Kidney tubule cell (primary cell): Measurements from ENCODE around the gene RGMB.

Experiments
- DNase-seq: peaks from one replicate; pipeline ENCODE4 v3.0.0-alpha.2; 2018; ENCODE audit warnings: low spot score

Gene RGMB

GRCh38 chr5:98768160-98768959, 5.1 kb upstream of the RGMB start:
- DNase-seq, result peak; percentile 62

GRCh38 chr5:98768960-98769209, 4.6 kb upstream of the RGMB start:
- no peak for DNase-seq

DNA sequence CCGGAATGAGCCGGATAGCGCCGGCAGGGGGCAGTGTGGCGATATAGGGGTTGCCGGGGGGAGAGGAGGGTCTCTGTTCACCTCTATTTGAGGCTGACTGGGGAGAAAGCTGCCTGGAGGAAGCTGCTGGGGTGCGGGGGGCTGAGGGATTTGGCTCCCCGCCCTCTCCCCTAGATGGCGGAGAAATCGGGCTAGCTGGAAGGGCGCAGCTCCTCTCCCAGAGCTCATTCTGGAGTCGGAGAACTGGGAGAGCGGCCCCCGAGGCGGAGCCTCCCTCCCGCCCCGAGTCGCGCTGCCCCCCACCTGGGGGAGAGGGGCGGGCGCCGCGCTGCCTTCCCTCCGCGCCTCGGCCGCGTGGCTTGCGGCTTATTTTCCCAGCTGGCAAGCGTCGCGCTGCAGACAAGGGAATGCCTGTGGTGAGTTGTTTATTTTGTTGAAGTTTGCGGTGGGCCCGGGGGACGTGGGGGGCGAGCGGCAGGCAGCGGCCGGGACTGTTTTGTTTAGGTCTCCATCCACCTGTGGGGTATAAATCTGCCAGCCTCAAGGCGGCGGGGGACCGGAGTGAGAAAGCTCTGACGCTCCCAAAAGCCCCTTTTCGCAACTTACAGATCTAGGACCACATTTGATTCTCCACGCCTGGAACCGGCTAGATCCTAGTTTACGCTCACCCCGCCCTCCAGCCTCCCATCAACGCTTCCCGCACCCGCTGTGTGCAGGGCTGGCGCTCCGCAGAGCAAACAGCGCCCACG, 4.1 kb upstream of the RGMB start:
- DNase-seq, result peak; percentile 50

- DNase-seq, result peak; percentile 60
Observed at GRCh38 chr5:98769959-98770208, 3.6 kb upstream of the RGMB start.

- peak; percentile 63 for DNase-seq
Observed at GRCh38 chr5:98770209-98770910, 3.1 kb upstream of the RGMB start.

DNA sequence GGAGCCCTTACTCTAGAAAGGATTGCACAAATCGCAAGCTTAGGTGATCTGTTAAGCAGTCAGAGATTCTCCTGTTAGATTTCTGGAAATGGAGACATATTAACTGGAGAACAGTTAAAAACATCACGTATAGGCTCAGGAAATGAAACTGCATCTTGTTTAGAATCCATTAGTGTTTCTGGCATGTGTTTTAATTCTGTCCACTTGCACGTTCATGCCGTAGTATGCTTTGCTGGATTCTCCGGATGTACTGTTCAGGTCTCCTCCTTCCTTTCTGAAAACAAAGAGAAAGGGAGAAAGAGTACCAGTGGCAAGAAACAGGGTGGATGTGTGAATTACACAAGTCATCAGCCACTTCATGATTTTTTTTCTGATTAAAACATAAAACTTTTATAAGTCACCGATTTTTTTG, 2.5 kb upstream of the RGMB start:
- peak; percentile 48 for DNase-seq

DNA sequence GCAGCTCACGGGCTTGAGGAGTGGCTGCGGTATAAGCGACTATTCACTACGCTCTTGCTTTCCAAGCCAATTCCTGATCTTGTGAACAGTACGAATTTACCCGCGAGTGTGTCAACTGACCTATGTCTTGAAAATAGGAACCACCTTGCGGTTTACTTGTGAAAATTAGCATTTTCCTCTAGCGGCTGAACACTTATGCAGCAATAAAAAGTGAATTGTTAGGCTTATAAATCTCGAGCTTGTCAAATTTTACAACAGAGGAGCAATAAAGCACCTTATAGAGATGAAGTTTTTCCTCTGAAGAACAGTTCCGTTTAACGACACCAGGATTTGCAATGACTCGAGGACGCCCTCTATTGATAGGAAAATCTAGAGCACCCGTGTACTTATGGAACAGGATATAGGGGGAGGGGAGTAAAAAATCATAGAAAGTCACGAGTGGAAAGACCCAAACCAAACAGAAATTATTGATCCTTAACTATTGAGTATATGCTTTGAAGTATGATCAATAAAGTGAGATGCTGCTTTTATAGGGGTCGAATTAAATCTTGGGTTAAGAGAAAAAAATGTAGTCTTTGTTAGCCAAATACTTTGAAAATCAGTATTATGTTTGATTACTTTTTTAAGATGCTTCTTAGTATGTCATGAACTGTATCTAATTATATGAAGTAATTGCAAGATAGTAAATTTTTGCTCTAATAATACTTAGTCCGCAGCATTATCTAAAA, 1.9 kb upstream of the RGMB start:
- DNase-seq, result peak; percentile 89

GRCh38 chr5:98772415-98773213, 849 bp upstream of the RGMB start:
- peak; percentile 93 for DNase-seq

- no peak for DNase-seq
Observed at GRCh38 chr5:98773214-98773463, 324 bp upstream of the RGMB start.

DNA sequence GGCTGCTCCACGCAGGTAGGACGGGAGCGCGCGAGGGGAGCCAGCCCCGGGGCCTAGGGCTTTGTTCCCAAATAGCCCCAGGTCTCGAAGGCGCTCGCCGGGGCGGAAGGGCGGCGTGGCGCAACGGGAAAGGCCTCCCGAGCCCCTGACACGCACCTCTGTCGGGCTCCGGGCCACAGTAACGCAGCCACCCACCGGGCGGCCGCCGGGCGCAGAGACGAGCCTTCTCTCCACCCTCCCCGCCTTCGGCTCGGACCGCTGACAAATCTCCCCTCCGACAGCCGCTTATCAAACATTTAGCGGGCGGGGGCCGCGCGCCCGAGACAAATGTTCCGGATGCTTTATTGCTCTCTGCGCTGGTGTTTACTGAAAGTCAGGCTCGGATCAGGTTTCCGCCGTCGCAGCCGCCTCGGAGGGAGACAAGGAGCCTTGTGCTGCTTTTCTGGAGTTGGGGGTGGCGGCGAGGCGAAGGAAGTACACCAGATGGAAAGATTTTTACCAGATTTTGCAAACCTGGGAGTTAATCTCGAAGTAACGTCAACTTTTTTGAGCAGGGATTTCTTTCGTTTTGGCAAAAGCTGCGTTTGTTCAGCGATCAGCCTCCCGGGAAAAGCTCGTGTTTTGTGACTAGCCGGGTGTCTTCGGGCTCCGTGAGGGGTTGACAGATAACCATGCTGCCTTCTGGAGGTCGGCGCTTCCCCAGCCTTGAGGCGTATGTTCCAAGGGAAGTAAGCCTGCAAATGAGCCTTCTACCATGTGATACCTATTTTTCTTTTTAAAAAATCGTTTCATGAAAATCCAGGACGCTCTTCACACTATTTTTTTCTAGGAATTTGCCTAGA, 950 bp downstream of the RGMB start:
- DNase-seq, result peak; percentile 58

DNA sequence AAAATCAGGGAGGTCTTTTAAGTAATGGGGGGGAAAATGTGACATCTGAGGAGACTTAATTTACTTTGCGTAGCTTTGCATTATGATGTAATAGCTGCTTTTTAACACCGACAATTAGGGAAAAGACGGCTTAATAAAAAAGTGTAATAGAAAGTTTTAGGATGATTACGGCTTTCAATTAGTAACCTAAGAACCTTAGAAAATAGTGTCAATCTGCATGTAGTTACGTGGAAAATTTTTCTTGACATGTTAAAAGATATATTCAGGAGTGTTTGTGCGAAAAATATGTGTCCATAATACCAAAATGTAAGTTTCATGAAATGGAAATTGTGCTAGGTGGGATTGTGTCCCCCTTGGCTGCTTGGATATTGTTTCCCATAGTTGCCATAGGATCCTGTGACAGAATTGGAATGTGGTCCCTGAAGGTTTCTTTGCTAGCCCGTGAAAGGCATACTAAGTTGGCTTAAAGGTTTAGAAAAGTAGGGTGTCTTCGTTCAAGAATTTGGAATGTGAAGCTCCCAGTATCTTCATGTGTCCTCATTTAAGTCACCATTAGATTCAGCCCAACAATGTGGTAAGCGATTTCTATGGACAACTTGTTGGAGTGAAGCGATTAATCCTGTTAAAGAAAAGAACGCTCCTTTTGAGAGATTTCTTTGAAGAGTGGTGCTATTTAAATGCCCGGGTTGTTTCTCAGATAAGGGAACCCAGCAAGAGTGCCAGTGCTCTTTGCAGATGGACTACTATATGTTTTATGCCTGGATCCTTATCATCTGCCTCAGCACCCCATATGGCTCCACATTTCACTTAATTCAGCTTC, 2.0 kb downstream of the RGMB start:
- no peak for DNase-seq

DNA sequence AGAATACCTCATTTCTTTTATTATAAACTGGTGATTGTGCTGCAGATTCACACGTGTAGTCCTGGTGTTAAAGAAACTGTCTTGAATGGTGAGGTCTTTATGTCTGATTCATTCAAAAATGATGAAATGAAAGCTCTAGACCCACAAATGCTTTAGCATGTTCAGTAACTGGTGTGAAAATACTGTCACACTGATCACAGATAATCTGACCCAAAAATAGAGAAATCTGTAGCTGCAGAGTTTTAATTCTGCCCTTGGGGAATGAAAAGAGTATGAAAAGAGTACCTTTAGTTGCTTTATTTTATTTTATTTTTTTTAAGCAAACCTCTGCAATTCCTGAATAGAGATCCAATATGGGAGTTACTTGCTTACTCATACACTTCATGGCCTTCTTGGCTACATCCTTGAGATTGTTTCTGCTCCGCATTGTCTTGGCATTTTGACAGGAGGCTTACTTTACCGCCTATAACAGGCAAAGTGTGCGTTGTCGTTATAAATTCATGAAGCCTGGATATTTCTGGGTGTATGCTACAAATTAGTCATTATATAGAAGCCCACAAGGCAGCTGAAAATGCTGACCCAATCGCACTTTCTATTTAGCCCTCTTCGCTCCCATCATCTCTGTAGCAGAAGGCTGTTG, 2.7 kb downstream of the RGMB start:
- DNase-seq, result peak; percentile 38

- DNase-seq, result no peak
Observed at GRCh38 chr5:98777295-98777694, 3.8 kb downstream of the RGMB start.

- no peak for DNase-seq
Observed at GRCh38 chr5:98779264-98779877, 5.9 kb downstream of the RGMB start.

- peak; percentile 83 for DNase-seq
Observed at GRCh38 chr5:98780390-98780789, 6.9 kb downstream of the RGMB start.

- no peak for DNase-seq
Observed at GRCh38 chr5:98781520-98781919, 8.1 kb downstream of the RGMB start.

DNA sequence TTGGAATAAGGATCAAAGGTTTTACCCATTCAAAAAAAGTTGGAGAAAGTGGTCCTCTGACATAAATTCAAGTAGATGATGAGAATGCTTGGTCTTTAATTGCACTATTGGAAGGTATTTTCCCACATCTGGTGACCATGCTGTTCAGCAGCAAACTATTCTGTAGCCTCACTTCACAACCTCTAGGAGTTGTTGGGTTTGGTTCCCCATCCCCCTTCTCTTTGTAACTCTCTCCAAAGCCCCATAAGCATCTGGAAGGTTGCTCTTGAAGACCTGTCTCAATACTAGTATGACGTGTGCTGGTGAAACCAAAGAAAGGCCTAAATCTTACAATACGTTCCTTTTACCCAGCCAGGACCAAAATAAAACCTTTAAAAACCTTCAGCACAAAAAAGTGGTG, 8.5 kb downstream of the RGMB start:
- DNase-seq, result no peak

DNA sequence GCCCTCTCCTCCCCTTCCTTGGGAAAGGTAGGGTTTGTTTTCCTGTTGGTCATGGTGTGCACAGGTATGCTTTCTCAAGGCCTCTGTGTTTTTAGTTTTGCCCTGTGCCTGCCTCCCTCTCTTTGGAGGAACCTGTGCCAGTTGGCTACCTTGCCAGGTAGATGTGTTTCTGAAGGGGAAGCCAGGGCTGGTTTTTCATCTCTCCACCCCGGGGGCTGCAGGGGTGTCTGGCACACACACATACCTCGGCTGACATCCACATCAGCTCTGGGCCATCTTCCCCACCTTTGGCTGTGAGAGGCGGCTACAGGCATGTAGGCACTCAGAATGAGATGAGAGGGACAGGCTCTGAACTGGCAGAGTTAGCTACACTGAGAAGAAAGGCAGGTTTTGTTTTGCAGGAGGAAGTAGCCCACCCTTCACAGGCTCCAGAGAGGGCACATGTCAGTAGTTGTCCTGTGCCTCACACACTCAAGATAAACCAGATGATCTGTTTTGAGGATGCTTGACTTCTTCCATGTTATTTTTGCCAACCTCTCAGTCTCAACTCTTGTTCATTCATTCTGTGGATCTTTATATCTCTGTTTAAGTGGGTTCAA, 9.7 kb downstream of the RGMB start:
- DNase-seq, result no peak

DNA sequence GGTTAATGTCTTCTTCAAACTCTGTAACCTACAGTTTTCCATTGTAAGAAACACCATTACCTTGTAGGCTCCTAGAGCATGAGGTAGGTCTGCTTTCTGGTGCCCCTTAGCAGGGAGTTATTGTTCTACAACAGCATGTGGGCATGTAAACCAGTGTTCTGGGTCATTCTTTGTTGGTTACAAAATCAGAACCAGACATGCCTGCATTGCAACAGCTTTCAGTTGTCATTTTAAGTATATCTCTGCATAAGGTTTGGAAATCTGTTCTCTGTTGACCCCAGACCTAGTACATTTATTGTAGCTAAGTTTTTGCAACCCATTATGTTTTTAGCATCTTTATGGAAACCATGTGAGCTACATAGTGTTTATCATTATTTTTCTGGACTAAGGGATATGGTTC, 10.9 kb downstream of the RGMB start:
- no peak for DNase-seq
